Stimulated activated CD4-positive, alpha-beta T cell treated with anti-CD3 and anti-CD28 coated beads, Interleukin-12 subunit alpha, Interleukin-12 subunit beta, amount 100 ng/mL, for 24 hours (primary cell): ENCODE results near the gene IFT25.
A peak's percentile ranks its signal among the peaks of the same experiment; 100 is the strongest.

Experiments used
- DNase-seq, 2 experiments: peaks; one replicate each; pipeline ENCODE4 v3.0.0-alpha.2; 2020; ENCODE audit warnings: low read depth in 2 of 2

Gene IFT25

DNA sequence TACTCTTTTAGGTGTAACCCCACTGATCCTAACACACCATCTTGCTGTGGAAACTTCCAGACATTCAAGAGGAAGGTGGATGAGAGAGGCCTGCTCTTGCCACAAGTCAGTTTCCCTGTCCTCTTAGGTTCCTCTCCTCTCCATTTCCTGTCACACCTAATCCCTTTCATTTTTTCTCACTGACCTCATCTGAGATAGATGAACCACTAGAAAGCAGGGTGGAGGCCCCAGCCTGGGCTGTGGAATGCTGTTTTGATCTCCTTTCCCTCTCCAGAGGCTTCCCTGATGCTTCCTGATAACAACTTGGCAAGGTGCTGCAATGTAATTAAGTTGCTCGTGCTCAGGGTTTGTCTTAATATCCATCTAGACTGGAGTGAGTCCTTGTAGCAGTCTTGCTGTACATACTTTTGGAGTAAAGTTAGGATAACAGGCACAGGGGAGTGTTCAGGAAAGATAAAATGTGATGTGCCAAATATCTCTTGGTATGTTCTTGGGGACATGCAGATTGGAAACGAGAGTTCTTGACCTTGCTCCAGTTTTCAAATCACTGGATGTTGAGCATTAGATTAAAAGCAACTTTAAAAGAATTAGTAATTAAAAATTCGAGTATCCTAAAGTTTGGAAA is 11.8 kb upstream of the IFT25 start:
- DNase-seq, result no peak

DNA sequence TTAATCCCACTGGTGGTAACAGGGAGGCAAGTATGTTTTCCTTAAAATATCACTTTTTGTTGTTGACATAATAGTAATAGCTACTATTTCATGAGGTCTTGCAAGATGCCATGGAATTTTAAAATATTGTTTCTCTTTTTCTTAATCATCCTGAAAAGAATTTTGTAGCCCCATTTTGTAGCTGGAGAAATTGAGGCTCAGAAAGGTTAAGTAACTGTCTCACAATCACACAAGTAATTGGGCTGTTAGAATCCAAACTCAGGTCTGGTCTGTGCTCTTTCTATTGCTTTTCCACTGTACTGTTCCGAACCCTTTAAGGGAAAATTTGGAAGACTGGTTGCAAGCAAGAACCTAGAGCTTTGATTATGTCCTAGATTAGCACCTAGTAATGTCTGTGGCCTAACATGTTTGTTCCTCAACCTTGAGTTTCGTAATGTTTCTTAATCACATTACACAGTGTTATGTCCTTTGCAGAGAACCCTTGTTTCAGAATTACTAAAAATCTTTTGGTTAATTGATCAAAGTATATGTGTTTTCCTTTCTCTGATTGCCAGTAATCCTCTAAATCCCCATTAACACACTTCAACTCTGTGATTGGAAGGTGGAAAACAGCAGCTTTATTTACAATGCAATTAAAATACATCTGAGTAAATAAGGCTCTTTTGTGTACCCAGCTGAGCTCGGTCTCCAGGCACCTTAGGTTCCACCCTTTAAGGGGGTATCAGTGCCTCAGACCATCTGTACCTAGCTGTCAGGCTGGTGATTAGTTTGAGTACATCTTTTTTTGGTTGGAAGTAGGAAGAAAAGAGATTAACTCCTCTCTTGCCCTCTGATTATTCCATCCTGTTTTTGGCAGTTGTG is 11.0 kb upstream of the IFT25 start:
- no peak for DNase-seq

GRCh38 chr1:53954128-53954527 is 8.6 kb upstream of the IFT25 start:
- DNase-seq, result no peak

GRCh38 chr1:53951697-53952096 is 6.2 kb upstream of the IFT25 start:
- DNase-seq, result no peak

DNA sequence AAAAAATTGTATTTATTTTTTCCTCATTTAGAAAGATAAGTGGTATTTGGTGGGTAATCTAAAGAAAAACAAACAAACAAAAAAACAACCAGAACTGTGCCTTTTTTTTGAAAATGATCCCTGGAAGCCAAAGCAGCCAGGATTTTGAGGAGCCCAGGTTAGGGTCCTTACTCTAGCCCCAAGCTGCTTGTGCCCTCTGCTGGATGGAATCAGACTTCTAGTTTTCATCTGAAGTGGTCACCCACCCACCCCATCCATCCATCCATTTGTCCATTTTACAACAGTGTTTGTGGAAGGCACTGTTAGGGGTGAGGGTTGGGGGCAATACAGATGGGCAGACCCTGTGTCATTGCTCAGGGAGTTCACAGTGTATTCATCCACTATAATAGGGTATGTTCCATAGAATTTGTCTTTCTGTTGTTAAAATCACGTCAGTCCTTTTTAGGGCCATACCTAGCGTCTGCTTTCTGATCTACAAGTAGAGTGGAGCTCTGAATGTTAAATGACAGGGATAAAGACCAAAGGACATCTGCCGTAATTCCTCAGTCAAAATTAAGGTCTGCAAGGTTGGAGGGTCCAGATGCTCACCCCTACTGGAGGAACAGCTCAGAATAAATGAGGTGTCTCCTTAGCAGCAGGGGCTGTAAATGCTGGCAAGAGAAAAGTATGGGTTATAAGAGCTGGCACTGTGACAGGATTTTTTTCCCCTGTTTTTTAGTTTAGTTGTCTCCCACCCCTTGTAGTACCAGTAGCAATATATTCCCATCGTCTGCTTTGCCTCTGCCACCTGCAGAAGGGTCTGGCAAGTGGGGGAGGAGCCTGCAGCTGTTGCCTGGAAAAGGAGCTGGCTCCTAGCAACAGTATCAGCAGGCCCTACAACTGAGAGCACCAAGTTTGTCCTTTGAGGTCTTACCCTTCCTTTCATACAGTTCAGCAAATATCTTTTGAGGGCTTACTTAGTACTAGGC is 3.8 kb upstream of the IFT25 start:
- peak in 1 of 2 experiments; percentile 7 for DNase-seq

DNA sequence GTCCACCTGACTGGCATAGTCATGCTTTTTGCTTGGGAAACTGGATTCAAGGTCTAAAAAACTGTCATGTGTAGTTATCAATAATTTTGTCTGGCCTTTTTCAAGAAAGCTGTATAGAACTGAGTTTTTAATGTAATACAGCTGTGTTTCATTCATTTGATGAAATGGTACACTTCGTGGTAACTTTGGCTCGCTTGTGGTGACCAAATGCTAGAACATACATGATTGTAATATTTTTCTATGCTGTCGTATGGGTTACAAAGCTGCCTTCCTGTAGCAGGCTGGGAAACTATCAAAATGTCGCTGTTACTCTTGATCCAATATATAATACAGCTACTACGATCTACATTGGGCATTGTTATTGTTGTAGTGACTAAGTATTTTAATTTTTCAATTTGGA is 2.8 kb upstream of the IFT25 start:
- no peak for DNase-seq

DNA sequence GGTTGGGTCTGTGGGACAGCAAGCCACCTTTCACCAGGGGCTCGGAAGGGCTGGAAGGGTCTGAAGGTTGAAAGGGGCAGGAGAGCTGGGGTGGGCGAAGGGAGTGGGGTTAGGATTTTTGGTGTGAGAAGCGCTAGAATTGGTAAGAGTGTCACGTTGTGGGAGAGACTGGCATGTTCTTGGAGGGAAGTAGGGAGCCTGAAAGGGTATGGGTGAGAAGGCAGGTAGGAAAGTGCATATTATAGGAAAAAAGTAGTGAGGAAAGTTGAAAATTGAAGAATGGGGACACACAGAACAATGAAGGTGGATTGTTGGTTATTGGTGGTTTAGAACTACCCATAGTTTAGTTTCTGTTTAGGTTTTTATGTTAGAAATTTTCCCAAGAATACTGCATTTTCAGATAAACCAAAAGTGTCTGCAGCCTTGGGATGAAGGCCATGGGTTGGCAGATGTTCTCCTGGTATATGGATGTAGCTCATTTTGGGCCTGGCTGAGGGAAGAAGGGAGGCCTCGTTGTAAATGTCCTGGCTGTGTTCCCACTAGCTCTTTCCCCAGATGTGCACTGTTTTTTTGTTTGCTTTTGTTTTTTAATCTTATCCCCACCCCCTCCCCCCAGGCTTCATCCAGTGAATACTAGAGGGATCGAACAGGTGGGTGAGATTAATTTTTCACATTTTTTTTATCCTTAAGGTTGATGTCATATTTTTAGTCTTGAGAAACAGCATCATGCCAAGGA is 1.8 kb upstream of the IFT25 start:
- no peak for DNase-seq

- peak in 1 of 2 experiments; percentile 54 for DNase-seq
Observed at GRCh38 chr1:53946252-53947171, 1.0 kb upstream of the IFT25 start, which contains the start of gene LRRC42. Gene LRRC42, plus strand, starts transcription at chr1:53946350. Its CDS starts 5,650 bp downstream, at chr1:53952000.

DNA sequence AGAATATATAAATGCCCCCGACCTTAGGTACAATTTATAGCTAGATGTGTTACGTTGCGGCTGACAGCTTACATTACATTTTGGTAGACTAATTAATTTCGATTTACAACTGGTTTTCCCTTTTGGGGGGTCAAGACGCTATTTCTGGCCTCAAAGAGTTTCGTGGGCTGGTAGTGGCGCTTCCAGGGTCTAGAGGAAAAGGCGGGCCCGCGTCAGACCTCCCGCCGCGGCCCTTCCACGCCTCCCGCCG is 391 bp downstream of the IFT25 start:
- DNase-seq, result no peak

DNA sequence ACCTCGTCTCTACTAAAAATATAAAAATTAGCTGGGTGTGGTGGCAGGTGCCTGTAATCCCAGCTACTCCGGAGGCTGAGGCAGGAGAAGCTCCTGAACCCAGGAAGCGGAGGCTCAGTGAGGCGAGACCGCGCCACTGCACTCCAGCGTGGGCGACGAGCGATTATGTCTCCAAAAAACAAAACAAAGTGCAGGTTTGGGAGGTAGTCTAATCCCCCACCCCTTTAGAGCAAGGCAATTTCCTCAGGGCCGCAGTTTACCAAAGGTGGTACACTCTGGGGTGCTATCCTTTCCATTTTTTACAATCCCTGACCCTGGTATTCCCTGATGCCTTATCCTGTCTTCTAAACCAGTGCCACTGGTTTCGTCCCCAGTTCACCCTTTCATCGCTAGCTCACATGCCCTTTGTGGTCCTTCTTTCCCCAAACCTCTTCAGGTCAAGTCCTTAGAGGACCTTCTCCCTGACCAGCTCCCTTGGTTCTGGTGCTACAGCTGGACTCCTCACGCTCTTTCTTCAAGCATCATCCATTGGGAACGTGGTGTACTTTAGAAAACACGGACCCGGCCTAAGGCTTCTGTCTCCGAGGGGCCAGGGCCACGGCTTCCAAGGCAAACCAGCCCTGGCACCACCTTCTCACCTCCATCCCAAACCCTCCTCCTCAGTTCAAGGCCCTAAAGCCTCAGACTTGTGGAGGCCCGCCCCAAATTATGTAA is 873 bp downstream of the IFT25 start:
- DNase-seq, result peak in 1 of 2 experiments; percentile 2

DNA sequence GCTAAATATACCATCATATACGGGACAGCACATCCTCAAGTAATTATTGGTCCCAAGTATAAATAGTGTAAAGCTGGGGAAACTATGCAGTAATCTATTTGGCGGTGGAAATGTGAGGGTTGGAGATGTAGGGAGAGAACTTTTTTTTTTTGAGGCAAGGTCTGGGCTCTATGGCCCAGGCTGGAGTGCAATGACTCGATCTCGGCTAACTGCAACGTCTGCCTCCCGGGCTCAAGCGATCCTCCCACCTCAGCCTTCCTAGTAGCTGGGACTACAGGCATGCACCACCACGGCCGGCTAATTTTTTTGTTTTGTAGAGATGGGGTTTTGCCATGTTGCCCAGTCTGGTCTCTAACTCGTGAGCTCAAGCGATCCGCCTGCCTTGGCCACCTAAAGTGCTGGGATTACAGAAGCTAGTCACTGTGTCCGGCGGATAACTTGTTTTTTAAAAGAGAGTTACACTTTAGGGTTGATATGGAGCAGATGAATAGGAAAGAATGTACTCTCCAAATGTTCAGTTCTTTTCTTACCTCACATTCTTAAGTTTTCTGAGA is 1.9 kb downstream of the IFT25 start:
- no peak for DNase-seq

- DNase-seq, result no peak
Observed at GRCh38 chr1:53943090-53943489, 2.4 kb downstream of the IFT25 start.

DNA sequence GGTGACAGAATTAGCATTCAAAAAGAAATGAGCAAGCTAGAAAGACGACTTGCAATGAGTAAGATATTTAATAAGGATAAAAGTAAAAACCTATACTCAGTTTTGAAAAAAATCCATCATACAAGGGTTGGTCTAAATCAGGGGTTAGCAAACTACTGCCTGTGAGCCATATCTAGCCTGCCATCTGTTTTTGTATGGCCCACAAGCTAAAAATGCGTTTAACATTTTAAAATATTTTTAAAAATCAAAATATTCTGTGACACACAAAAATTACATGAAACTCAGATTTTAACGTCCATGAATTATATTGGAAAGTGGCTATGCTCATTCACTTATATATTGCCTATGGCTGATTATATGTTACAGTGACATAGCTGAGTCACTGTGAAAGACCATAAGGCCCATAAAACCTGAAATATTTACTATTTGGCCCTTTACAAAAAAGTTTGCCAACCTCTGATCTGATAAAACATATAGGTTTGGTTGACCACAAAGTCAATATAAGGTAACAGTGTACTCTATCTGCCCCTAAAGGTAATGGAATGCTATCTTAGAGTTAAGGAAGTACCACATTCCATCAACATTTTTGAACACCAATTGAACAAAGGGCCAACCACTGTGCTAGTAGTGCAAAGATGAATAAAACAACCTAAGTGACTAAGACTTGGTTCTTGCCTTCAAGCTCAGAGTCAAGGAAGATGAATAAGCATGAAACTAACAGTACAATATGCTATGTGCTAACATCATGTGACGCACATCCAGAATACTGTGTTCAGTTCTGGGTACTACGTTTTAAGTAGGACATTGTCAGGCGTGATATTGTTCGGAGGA is 3.2 kb downstream of the IFT25 start:
- no peak for DNase-seq

DNA sequence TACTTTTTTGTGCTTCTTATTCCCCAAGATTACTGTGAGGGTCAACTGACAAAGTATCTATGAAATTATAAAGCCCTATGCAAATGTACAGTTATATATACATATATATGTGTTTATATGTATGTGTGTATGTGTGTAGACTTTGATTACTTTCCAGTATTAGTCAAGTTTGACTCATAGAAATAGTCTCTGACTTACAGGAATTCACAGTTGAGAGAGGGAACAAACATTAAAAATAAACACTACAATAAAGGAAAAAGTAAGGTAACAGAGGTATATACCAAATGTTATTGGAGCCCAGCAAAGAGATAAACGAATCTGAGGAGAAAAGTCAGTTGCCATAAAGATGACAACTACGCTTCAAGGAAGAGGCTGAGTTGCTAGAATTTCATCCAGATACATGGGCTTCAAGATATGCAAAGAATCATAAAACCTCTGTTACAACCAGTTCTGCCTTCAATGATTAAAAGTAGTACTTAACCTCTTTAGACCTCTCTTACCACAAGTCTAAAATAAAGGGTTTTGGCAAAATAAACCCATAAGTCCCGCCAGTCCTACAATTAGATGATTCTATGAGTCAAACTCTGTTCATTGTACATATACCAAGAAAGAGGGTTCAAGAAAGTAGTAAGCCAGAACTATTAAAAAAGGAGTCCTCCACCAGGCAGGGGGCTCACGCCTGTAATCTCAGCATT is 7.2 kb downstream of the IFT25 start:
- DNase-seq, result no peak

GRCh38 chr1:53936430-53936829 is 9.1 kb downstream of the IFT25 start:
- no peak for DNase-seq

GRCh38 chr1:53934170-53934765 is 11.2 kb downstream of the IFT25 start:
- DNase-seq, result no peak

GRCh38 chr1:53931523-53931922 is 14.0 kb downstream of the IFT25 start:
- DNase-seq, result no peak

GRCh38 chr1:53930932-53931331 is 14.6 kb downstream of the IFT25 start:
- no peak for DNase-seq
